Sigmoid colon (tissue), 7 donors: ENCODE data around the gene EDNRA. TPM values are rescaled to one million over a fixed set of nuclear protein-coding genes. Genes with fewer than 3 reads are reported as not detected.

Experiments
- DNase-seq: peaks from one replicate; pipeline ENCODE4 v3.0.0-alpha.2; 2019
- H3K27ac ChIP-seq, 4 donors: fragments of 200-600 bp; sonication (generic); one replicate each; pipeline ENCODE4 v1.5.1; 2016 to 2019; ENCODE audit warnings: mild to moderate bottlenecking in 1 of 4
- H3K27me3 ChIP-seq, 3 donors: fragments of 200-600 bp; sonication (generic); one replicate each; pipeline ENCODE4 v1.5.1; 2019; ENCODE audit warnings: mild to moderate bottlenecking in 1 of 3
- H3K36me3 ChIP-seq, 4 donors: fragments of 200-600 bp; sonication (generic); one replicate each; pipeline ENCODE4 v1.5.1; 2016 to 2019
- H3K4me1 ChIP-seq, 4 donors: fragments of 200-600 bp; sonication (generic); one replicate each; pipeline ENCODE4 v1.5.1; 2017 to 2019
- H3K4me3 ChIP-seq, 4 donors: fragments of 200-600 bp; sonication (generic); one replicate each; pipeline ENCODE4 v1.5.1; 2017 to 2019; ENCODE audit warnings: mild to moderate bottlenecking in 2 of 4, moderate library complexity in 1 of 4
- H3K9me3 ChIP-seq, 4 donors: fragments of 200-600 bp in 3 of 4; sonication (generic) in 3 of 4; one replicate each; pipeline versions ENCODE4 v1.5.1 to v1.6.1; 2013 to 2019
- CTCF ChIP-seq, 4 experiments: fragments of 450-650 bp in 3 of 4; fragments of 200-600 bp in 1 of 4; IDR thresholded peaks; one replicate each; pipeline ENCODE4 v1.5.1; 2016 to 2019; ENCODE audit warnings: antibody characterized with exemption in 4 of 4, mild to moderate bottlenecking in 3 of 4, moderate library complexity in 2 of 4
- EP300 ChIP-seq, 4 donors: sonication (generic); formaldehyde crosslinking; IDR thresholded peaks; one replicate each; pipeline ENCODE4 v1.6.1; 2017; ENCODE audit warnings: antibody characterized with exemption in 4 of 4
- POLR2A ChIP-seq, 2 donors: fragments of 450-650 bp; IDR thresholded peaks; one replicate each; pipeline ENCODE4 v1.6.1; 2016; ENCODE audit warnings: antibody characterized with exemption in 2 of 2, mild to moderate bottlenecking in 2 of 2, moderate library complexity in 2 of 2
- POLR2AphosphoS5 ChIP-seq, 4 donors: sonication (generic); formaldehyde crosslinking; IDR thresholded peaks; one replicate each; pipeline ENCODE4 v1.6.1; 2017; ENCODE audit warnings: antibody characterized with exemption in 4 of 4
- WGBS, 2 donors: extraction: QIAGEN DNeasy Blood & Tissue Kit; methylation state at CpG; one replicate each; pipeline ENCODE4 v1.1.7; 2013; 5-methylcytosine and 5-hydroxymethylcytosine counted together
- intact Hi-C: fragments of 100-400 bp; cut with DNase I; formaldehyde crosslinking; loops from one replicate; pipeline ENCODE4 v1.15.1; 2023
- polyA plus RNA-seq, 3 donors: library from polyadenylated mRNA; stranded (reverse); fragments of 200-250 nt; gene quantifications; one replicate each; pipeline ENCODE4 v1.2.3, GENCODE V29; 2013
- total RNA-seq, 4 donors: library from RNA; depleted of rRNA; stranded (reverse); fragments of >200 nt; gene quantifications; one replicate each; pipeline ENCODE4 v1.1.0, GENCODE V29; 2016
- donor health status: healthy with polysubstance abuse.
- donor health status: Bipolar disorder and iron deficiency.
- donor health status: healthy.

The EDNRA gene
- total and polyA plus RNA-seq, 7 donors, result 0.23 to 10.5 (median 3.7) TPM; not detected in 1

DNA sequence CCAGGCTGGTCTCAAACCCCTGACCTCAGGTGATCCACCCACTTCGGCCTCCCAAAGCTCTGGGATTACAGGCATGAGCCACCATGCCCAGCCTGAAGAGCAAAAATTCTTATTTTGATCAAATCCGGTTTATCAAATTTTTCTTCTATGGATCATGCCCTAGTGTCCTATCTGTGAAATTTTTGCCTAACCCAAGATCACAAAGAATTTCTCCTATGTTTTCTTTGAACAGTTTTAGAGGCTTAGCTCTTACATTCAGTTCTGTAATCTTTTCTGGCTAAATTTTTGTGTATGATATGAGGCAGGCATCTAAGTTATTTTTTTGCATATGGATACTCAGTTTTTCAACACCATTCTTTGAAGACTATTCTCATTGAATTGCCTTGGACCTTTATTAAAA is 27.4 kb downstream of the EDNRA start:
- DNase-seq, result no peak
- TF ChIP-seq CTCF (IDR thresholded peaks at IDR 0.05) (no peak), EP300 (IDR thresholded peaks at IDR 0.05) (no peak), POLR2AphosphoS5 (IDR thresholded peaks at IDR 0.05) (no peak), POLR2A (IDR thresholded peaks at IDR 0.05) (no peak)
- H3K27me3 ChIP-seq, result no peaks in the 10 kb centered on the region
- H3K9me3 ChIP-seq, result no peaks in the 10 kb centered on the region
- no peak overlapping the region for H3K27ac ChIP-seq
- no peaks in the 10 kb centered on the region for H3K4me1 ChIP-seq
- no peak overlapping the region for H3K4me3 ChIP-seq
- 85 to 91% methylated on average over 2 of the region's 2 CpGs for WGBS, 2 donors
- H3K36me3 ChIP-seq, result no peaks in the 10 kb centered on the region
- intact Hi-C loops, result no loop called here

- Histone ChIP-seq H3K36me3 (no peaks in the 10 kb centered on the region), H3K27me3 (no peaks in the 10 kb centered on the region), H3K27ac (no peak overlapping the region), H3K4me1 (no peaks in the 10 kb centered on the region), H3K4me3 (no peak overlapping the region), H3K9me3 (no peaks in the 10 kb centered on the region)
- 71 to 74% methylated on average over 2 of the region's 2 CpGs for WGBS, 2 donors
- DNase-seq, result no peak
- TF ChIP-seq POLR2A (IDR thresholded peaks at IDR 0.05) (no peak), POLR2AphosphoS5 (IDR thresholded peaks at IDR 0.05) (no peak), EP300 (IDR thresholded peaks at IDR 0.05) (no peak)
- intact Hi-C loops, result no loop called here
Measured at GRCh38 chr4:147509386-147509785, 28.5 kb downstream of the EDNRA start.

- TF ChIP-seq EP300 (IDR thresholded peaks at IDR 0.05), result no peak
- TF ChIP-seq CTCF (IDR thresholded peaks at IDR 0.05), result no peak
- no peak for TF ChIP-seq POLR2AphosphoS5 (IDR thresholded peaks at IDR 0.05)
- no peak for TF ChIP-seq POLR2A (IDR thresholded peaks at IDR 0.05)
- H3K4me1 ChIP-seq, result no peaks in the 10 kb centered on the region
- intact Hi-C loops, result no loop called here
Measured at GRCh38 chr4:147510962-147511668, 30.2 kb downstream of the EDNRA start.

DNA sequence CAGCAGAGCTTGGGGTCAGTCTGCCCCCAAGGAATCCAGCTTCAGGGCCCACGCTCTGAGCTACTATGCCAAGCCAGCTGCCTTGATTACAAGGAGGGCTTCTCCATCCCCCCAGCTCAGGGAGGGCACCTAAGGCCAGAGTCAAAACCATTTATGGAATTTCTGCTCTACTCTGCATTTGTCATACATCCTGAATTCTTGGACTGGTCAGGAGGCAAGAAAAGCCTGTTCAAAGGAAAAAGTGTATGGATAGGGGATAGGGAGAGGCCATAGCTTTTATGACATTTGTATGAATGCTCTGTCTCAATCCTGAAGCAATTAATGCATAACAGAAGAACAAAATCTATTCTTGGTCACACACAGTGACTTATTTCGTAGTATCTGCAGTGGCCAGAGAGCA is 32.2 kb downstream of the EDNRA start:
- Histone ChIP-seq H3K9me3 (no peaks in the 10 kb centered on the region), H3K4me3 (no peak overlapping the region), H3K27me3 (no peaks in the 10 kb centered on the region), H3K27ac (no peak overlapping the region), H3K4me1 (no peaks in the 10 kb centered on the region), H3K36me3 (no peaks in the 10 kb centered on the region)
- no peak for DNase-seq
- TF ChIP-seq CTCF (IDR thresholded peaks at IDR 0.05), result no peak
- TF ChIP-seq EP300 (IDR thresholded peaks at IDR 0.05), result no peak
- TF ChIP-seq POLR2A (IDR thresholded peaks at IDR 0.05), result no peak
- no peak for TF ChIP-seq POLR2AphosphoS5 (IDR thresholded peaks at IDR 0.05)
- intact Hi-C loops, result no loop called here
- WGBS, 2 donors, result 87 to 89% methylated on average over 2 of the region's 2 CpGs

More at GRCh38 chr4:147510962-147511668, 30.2 kb downstream of the EDNRA start:
- Histone ChIP-seq H3K27ac (no peak overlapping the region), H3K27me3 (no peaks in the 10 kb centered on the region), H3K36me3 (no peaks in the 10 kb centered on the region), H3K9me3 (no peaks in the 10 kb centered on the region), H3K4me3 (no peak overlapping the region)
- WGBS, 2 donors, result 83 to 89% methylated on average over 2 of the region's 2 CpGs
- DNase-seq, result no peak

GRCh38 chr4:147513952-147514351 is 33.1 kb downstream of the EDNRA start:
- Histone ChIP-seq H3K27ac (no peak overlapping the region), H3K9me3 (no peaks in the 10 kb centered on the region), H3K4me1 (no peaks in the 10 kb centered on the region), H3K4me3 (no peak overlapping the region), H3K27me3 (no peaks in the 10 kb centered on the region), H3K36me3 (no peaks in the 10 kb centered on the region)
- 66 to 79% methylated on average over 6 of the region's 6 CpGs for WGBS, 2 donors
- intact Hi-C loops, result no loop called here
- TF ChIP-seq EP300 (IDR thresholded peaks at IDR 0.05) (no peak), POLR2AphosphoS5 (IDR thresholded peaks at IDR 0.05) (no peak), CTCF (IDR thresholded peaks at IDR 0.05) (no peak), POLR2A (IDR thresholded peaks at IDR 0.05) (no peak)
- no peak for DNase-seq
